ENCODE data around the gene DHRS12.

DHRS12 gene

DNA sequence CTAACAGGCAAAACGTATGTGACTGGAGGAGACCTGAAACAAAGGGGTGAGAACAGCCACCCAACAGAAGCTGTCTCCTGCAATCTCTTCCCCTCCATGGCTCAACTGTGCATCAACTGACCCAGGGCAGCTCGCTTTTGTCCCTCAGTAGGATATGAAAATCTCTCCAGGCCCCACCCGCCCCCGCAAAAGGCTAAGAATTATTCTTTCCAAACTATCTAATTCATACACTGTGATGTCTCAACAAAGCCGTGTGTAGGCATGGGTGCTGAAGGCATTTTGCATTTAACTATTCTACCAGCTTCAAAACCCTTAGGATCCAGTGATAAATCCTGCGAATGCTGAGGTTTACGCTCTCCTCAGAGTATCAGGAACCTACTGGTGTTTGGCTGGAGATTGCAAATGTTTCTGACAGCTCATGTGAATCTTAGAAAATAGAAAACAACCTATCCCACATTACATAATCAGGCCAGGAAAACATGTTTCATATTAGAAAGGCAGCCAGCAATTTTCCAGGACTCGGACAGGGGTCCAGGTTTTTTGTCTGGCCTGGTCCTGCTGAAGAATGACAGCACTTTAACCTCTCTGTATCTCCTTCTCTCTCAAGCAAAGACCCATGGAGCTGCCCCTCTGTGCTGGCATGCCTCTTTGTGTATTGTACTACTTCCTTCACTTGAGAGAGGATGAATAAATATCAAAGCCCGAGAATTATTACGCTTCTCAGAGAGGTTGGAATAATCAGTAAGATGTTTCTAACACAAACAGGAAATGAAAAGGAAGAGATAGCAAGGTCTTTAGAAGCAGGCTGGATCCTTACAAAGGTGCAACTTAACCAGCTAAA, 17.3 kb downstream of the DHRS12 start:
- no peaks in the 10 kb centered on the region for H3K27me3 ChIP-seq
- no peak overlapping the region for H3K4me3 ChIP-seq
- no peak for TF ChIP-seq Cebpa-rat (IDR thresholded peaks at IDR 0.05)
- H3K4me1 ChIP-seq: no peaks in the 10 kb centered on the region
- H3K4me2 ChIP-seq: no peak overlapping the region
- H3K27ac ChIP-seq: no peak overlapping the region
- no peaks in the 10 kb centered on the region for H3K9me3 ChIP-seq
- no peak overlapping the region for H3K9ac ChIP-seq
- no peaks in the 10 kb centered on the region for H3K36me3 ChIP-seq
- no peaks in the 10 kb centered on the region for H4K20me1 ChIP-seq

DNA sequence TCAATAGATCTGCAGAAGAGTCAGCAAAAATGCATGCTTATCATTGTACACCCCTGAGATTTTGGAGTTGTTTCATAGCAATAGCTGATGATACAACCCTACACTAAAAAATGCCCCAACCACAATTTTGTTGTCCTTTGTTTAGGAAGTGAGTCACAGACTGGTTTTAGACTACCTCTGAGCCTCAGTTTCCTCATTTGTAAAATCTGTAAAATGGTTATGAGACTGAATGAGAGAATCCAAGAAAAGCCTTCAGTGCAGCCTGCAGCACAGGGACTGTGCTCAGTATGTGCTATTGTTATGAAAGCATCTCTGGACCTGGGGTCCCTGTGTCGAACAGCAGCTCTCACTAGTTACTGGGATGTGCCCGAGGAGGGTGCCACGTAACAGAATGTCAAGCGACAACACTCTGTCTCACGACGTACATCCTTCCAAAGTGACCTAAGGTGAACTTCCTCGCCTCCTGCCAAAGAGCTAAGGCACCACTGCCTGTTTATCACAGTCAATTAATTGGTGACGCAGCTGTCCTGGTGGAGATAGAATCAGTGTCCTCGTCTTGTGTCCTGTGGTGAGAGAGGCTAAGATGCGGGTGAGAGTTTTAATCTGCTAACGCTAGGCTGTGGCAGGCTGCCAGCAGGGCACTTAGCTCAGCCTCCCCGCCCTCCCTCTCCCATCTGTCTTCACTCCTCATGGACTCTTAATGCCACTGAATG, 18.1 kb downstream of the DHRS12 start:
- TF ChIP-seq Cebpa-rat (IDR thresholded peaks at IDR 0.05): no peak
- Histone ChIP-seq H3K4me1 (no peaks in the 10 kb centered on the region), H3K36me3 (no peaks in the 10 kb centered on the region), H3K4me2 (no peak overlapping the region), H3K9ac (no peak overlapping the region), H3K27me3 (no peaks in the 10 kb centered on the region), H3K4me3 (no peak overlapping the region), H3K27ac (no peak overlapping the region), H3K9me3 (no peaks in the 10 kb centered on the region), H4K20me1 (no peaks in the 10 kb centered on the region)

DNA sequence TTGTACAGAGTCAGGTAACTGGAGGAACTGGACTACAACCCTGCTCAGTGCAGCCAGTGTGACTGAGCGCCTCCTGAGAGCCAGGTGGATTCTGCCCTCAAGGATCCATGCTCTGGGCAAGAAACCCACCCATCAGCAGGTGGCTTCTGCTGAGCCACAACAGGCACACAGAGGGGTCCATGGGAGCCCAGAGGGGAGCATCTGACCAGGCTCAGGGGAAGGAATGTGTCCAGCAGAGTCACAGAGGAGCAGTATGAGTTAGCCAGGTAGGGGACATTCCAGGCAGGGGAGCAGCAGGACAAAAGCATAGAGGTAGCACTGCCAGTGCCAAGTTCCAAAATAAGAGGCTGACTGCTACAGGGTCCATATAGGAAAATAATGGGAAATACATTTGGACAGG, 19.9 kb downstream of the DHRS12 start:
- Histone ChIP-seq H3K27ac (no peak overlapping the region), H3K4me1 (0 out of 2 replicates have a peak, but pooled peaks cover 5% of the 10 kb centered on the region), H3K9ac (no peak overlapping the region), H3K27me3 (no peaks in the 10 kb centered on the region), H4K20me1 (no peaks in the 10 kb centered on the region), H3K4me3 (no peak overlapping the region), H3K9me3 (no peaks in the 10 kb centered on the region), H3K36me3 (no peaks in the 10 kb centered on the region), H3K4me2 (no peak overlapping the region)
- TF ChIP-seq Cebpa-rat (IDR thresholded peaks at IDR 0.05): no peak

DNA sequence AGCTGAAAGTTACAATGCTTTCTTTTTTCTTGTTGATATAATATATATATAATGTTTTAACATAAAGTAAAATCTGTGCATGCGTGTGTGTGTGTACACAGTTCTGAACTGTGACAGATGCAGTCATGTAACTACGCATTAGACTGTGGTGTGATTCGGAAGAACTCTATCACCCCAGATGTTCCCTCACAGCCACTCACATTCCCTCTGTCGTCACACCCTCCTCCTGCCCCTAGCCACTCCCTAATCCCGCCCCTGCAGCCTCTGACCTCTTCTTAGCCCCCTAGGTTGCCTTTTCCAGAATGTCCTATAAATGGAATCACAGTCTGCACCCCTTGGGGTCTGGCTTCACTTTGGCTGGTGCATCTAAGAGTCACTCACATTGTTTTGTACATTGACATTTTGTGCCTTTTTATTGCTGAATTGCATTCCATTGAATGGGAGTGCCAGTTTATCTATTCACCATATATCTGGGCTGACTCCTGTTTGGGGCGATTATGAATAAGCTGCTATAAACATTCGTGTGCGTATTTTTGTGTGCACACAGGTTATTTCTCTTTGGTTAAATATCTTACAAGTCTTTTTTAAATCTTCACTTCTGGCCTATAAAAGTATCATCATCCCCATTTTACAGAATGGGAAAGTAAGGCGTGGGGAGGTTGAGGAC, 20.4 kb downstream of the DHRS12 start:
- no peaks in the 10 kb centered on the region for H3K36me3 ChIP-seq
- H3K4me2 ChIP-seq: no peak overlapping the region
- no peaks in the 10 kb centered on the region for H3K9me3 ChIP-seq
- H3K9ac ChIP-seq: no peak overlapping the region
- no peak overlapping the region for H3K27ac ChIP-seq
- 0 out of 2 replicates have a peak, but pooled peaks cover 5% of the 10 kb centered on the region for H3K4me1 ChIP-seq
- no peak overlapping the region for H3K4me3 ChIP-seq
- H3K27me3 ChIP-seq: no peaks in the 10 kb centered on the region
- no peak for TF ChIP-seq Cebpa-rat (IDR thresholded peaks at IDR 0.05)
- no peaks in the 10 kb centered on the region for H4K20me1 ChIP-seq

DNA sequence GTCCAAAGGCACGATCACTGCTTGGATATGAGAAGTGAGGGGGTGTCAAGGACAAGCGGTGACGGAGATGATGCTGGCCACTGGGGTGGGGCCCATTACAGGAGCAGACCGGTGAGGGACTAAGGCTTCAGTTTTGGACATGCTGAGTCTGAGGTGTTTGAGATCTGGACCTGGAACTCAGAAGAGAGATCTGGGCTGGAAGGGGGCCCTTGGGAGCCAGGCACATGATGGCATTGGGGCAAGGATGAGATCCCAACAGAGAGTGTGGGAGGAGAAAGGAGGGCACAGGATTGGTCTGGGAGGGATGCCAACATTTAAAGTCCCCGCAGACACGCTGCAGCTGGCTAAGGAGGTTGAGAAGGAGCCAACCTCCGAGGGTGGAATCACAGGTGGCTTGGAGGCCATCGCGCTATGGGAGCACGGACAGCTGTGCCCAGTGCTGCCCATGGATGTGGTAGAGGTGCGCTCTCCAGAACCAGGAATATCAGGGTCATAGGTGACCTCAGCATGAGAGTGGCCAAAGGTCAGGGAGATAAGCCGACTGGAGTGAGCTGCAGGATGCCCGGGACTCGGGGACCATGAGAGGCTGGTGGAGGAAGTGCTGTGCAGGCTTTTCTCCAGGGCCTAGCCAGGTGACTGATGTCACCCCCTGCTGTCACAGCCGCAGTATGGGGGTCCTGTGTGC, 21.8 kb downstream of the DHRS12 start:
- Histone ChIP-seq H3K4me1 (0 out of 2 replicates have a peak, but pooled peaks cover 5% of the 10 kb centered on the region), H3K27ac (no peak overlapping the region), H4K20me1 (no peaks in the 10 kb centered on the region), H3K4me3 (no peak overlapping the region), H3K9me3 (no peaks in the 10 kb centered on the region), H3K27me3 (no peaks in the 10 kb centered on the region), H3K9ac (no peak overlapping the region), H3K36me3 (no peaks in the 10 kb centered on the region), H3K4me2 (no peak overlapping the region)
- TF ChIP-seq Cebpa-rat (IDR thresholded peaks at IDR 0.05): no peak

DNA sequence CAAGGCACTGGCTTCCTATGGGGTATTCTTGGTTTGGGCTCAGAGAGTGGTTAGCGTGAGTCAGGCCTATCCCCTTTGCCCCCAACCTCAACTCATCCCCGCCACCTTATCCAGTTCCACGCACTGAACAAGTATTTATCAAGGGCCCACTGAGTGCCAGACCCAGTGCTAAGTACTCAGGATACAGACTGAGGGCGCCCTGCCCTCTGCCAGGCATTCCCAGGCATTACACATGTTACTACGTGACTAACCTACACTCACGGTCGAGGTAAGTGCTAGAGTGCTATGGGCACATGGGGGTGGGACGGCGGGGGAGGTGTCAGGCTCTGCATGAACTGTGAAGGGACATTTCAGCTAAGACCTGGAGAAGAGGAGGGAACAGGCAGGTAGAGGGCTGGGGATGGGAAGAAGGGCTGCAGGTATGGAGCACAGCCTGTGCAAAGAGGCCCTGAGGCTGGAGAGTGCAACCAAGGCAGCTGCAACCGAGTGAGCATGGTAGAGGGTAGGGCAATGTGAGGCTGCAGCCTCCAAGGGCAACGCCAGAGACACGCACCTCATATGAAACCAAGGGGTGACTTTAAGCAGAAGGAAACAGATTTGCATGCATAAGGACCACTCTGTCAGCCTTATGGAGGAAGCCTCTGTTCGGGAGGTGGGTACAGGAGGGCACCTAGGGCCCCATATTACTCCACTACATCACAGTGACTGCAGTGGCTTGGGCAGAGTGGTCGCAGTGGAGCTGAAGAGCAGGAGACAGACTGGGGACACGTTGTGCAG, 22.5 kb downstream of the DHRS12 start:
- Histone ChIP-seq H3K4me3 (no peak overlapping the region), H4K20me1 (no peaks in the 10 kb centered on the region), H3K9ac (no peak overlapping the region), H3K4me1 (0 out of 2 replicates have a peak, but pooled peaks cover 5% of the 10 kb centered on the region), H3K27ac (no peak overlapping the region), H3K4me2 (no peak overlapping the region), H3K36me3 (no peaks in the 10 kb centered on the region), H3K27me3 (no peaks in the 10 kb centered on the region), H3K9me3 (no peaks in the 10 kb centered on the region)
- TF ChIP-seq Cebpa-rat (IDR thresholded peaks at IDR 0.05): no peak

DNA sequence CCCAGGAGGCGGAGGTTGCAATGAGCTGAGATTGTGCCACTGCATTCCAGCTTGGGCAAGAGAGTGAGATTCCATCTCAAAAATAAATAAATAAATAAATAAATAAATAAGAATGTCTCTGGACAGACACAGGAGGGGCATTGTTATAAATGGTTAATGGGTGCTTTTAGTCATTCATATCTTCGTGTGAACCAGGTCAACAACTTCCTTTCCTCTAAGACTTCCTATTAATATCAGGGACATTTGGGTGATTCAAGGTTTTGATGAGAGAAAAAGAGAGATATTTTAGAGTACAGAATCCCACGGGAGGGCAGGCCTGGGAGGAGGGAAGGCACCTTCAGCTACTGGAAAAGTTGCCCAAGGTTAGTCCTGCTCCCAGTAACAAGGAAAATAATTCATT, 23.9 kb downstream of the DHRS12 start:
- Histone ChIP-seq H4K20me1 (no peaks in the 10 kb centered on the region), H3K4me1 (0 out of 2 replicates have a peak, but pooled peaks cover 5% of the 10 kb centered on the region), H3K9ac (no peak overlapping the region), H3K4me3 (no peak overlapping the region), H3K4me2 (no peak overlapping the region), H3K9me3 (no peaks in the 10 kb centered on the region), H3K27me3 (no peaks in the 10 kb centered on the region), H3K36me3 (no peaks in the 10 kb centered on the region), H3K27ac (no peak overlapping the region)
- no peak for TF ChIP-seq Cebpa-rat (IDR thresholded peaks at IDR 0.05)

DNA sequence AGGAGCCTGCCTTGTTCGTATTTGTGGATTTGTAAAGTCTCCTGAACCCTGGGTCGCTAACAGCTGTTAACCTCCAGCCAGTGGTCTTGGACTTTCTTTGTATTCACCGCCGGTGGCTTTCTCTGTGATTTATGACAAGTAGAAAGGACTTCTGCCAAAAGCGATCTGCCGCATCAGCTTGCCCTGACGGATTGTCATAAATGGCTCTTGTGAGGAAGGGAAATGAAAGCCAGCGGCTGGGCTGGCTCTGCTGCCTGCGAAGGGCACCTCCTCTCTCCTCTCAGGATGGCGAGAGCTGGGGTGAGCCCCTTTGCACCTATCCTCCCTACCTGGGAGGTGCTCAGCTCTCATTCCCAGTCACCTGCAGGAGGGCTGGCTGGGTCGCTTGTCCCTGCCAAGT, 25.6 kb downstream of the DHRS12 start:
- Histone ChIP-seq H3K27ac (no peak overlapping the region), H4K20me1 (no peaks in the 10 kb centered on the region), H3K4me3 (no peak overlapping the region), H3K4me2 (no peak overlapping the region), H3K36me3 (no peaks in the 10 kb centered on the region), H3K9me3 (no peaks in the 10 kb centered on the region), H3K4me1 (0 out of 2 replicates have a peak, but pooled peaks cover 5% of the 10 kb centered on the region), H3K27me3 (no peaks in the 10 kb centered on the region), H3K9ac (no peak overlapping the region)
- TF ChIP-seq Cebpa-rat (IDR thresholded peaks at IDR 0.05): no peak

DNA sequence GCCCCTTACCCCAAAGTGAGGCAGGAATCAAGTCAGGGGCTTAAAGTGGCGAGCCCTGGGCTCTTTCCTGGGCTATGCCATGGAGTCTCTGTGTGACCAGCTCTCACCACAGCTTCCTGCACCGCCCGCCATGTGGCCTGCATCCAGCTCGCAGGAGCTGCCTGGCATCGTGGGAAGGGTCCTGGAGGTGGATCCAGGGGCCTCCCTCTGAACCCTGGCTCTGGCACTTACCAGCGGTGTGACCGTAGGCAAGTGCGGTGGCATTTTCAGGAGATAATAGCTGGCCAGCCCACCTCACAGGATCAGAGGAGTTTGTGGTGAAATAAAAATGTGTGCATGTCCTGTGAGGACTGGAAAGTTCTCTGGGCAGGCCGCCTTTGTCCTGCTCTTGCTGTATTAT, 26.0 kb downstream of the DHRS12 start:
- no peaks in the 10 kb centered on the region for H3K27me3 ChIP-seq
- no peaks in the 10 kb centered on the region for H3K9me3 ChIP-seq

More for the DNA sequence above, 26.0 kb downstream of the DHRS12 start:
- no peak overlapping the region for H3K9ac ChIP-seq
- H3K27ac ChIP-seq: no peak overlapping the region
- no peaks in the 10 kb centered on the region for H4K20me1 ChIP-seq
- H3K4me2 ChIP-seq: no peak overlapping the region
- H3K4me3 ChIP-seq: no peak overlapping the region
- 0 out of 2 replicates have a peak, but pooled peaks cover 5% of the 10 kb centered on the region for H3K4me1 ChIP-seq
- no peaks in the 10 kb centered on the region for H3K36me3 ChIP-seq
- no peak for TF ChIP-seq Cebpa-rat (IDR thresholded peaks at IDR 0.05)

Measured in BLaER1 (cell line).